Adipocyte (in vitro differentiated cells): Measurements from ENCODE around the gene KLHL14.

Experiments used
- DNase-seq: peaks from one replicate; pipeline ENCODE4 v3.0.0-alpha.2; 2015; ENCODE audit warnings: low read depth
- H3K27me3 ChIP-seq: replicated peaks from 2 replicates; pipeline ENCODE4 v1.7.0; 2013; ENCODE audit warnings: mild to moderate bottlenecking, low read length, moderate library complexity; ENCODE audit not compliant: control insufficient read depth, insufficient read depth
- H3K36me3 ChIP-seq: 2 replicates; pipeline ENCODE4 v1.7.0; 2013; ENCODE audit warnings: low read length, mild to moderate bottlenecking, moderate library complexity; ENCODE audit not compliant: control insufficient read depth, insufficient read depth, severe bottlenecking
- H3K4me1 ChIP-seq: 2 replicates; pipeline ENCODE4 v1.7.0; 2013; ENCODE audit warnings: mild to moderate bottlenecking, low read length, moderate library complexity; ENCODE audit not compliant: control insufficient read depth, insufficient read depth
- H3K4me3 ChIP-seq: 2 replicates; pipeline ENCODE4 v1.7.0; 2013; ENCODE audit warnings: mild to moderate bottlenecking, low read length, moderate library complexity
- H3K9ac ChIP-seq: 2 replicates; pipeline ENCODE4 v1.7.0; 2013; ENCODE audit warnings: mild to moderate bottlenecking, low read length, moderate library complexity
- H3K9me3 ChIP-seq: 2 replicates; pipeline ENCODE4 v1.7.0; 2013; ENCODE audit warnings: mild to moderate bottlenecking, low read length, moderate library complexity; ENCODE audit not compliant: control insufficient read depth

Gene KLHL14

DNA sequence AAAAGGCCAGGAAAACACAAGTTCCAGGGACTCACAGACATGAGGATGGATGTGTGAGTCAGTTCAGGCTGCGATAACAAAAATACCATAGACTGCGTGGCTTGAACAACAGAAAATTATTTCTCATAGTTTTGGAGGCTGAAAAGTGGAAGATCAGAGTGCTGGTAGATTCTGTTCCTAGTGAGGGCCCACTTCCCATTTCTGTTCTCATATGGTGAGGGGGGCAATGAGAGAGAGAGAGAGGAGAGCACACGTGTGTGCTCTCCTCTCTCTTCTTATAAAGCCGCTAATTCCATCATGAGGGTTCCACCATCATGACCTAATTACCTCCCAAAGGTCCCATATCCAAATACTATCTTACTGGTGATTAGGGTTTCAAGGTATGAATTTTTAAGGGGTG is 23.0 kb downstream of the KLHL14 start:
- H3K4me1 ChIP-seq = no peaks in the 10 kb centered on the region
- peaks cover 7% of the 10 kb centered on the region for H3K27me3 ChIP-seq
- H3K9ac ChIP-seq = no peak overlapping the region
- H3K4me3 ChIP-seq = no peak overlapping the region
- no peak for DNase-seq
- H3K9me3 ChIP-seq = no peaks in the 10 kb centered on the region
- no peaks in the 10 kb centered on the region for H3K36me3 ChIP-seq

DNA sequence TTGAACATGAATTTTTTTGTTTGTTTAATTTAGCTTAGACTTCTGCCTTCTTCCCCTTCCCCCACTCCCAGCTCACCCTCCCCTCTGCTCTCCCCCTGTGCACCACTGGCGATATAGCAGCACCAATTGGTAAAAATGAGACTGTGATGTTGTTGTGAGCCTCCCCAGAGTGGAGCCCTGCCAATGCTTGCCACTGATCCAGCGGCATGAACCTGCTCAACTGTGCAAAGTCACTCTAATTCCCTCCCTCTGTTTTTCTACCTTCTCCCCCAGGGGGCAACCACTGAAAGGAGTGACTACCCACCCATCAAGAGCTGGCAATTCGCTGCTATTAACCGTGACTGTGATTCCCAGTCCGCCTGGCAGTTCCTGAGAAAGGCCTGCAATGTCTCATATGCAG is 30.2 kb downstream of the KLHL14 start:
- Histone ChIP-seq H3K27me3 (peaks cover 5% of the 10 kb centered on the region), H3K4me3 (no peak overlapping the region), H3K9me3 (no peaks in the 10 kb centered on the region), H3K36me3 (no peaks in the 10 kb centered on the region), H3K4me1 (no peaks in the 10 kb centered on the region), H3K9ac (no peak overlapping the region)
- DNase-seq = no peak

DNA sequence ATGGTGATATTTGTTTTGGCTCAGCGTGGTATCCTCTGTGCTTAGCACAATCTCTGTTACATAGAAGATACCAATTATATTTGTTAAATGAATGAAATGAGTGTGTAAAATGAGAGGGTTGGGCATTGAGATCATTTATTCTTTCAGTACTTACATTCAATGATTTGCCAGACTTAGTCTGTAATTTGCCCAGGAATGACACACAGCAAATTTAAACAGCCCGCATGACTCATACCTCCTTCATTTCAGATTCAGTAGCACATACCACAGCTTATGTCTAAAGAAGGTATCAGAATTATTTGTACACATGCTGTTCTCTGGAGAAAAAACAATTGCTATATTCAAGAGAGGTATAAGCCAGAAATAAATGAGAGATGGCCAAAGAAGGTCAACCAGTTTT is 37.0 kb downstream of the KLHL14 start:
- DNase-seq = no peak

DNA sequence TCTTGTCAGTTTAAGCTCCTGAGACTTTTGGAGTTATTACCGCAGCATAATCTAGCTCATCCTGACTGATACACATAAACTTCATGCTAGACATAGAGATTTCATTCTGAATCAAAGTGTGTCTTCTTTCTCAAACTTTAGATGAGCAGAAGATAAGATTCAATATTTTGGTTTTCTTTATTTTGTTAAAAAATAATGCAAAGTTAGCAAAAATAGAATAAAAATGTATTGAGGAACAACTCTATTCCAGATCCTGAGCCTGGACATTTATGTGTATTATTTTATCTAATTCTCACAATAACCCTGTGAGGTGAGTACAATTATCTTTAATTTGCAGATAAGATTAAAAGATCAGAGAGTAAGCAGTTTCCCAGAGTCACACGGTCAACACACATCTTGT is 38.4 kb downstream of the KLHL14 start:
- Histone ChIP-seq H3K9ac (no peak overlapping the region), H3K4me1 (no peaks in the 10 kb centered on the region), H3K27me3 (no peaks in the 10 kb centered on the region), H3K4me3 (no peak overlapping the region), H3K9me3 (no peaks in the 10 kb centered on the region), H3K36me3 (no peaks in the 10 kb centered on the region)
- DNase-seq = no peak

More for the DNA sequence above, 37.0 kb downstream of the KLHL14 start:
- Histone ChIP-seq H3K9ac (no peak overlapping the region), H3K4me1 (no peaks in the 10 kb centered on the region), H3K4me3 (no peak overlapping the region), H3K9me3 (no peaks in the 10 kb centered on the region), H3K27me3 (no peaks in the 10 kb centered on the region), H3K36me3 (no peaks in the 10 kb centered on the region)

DNA sequence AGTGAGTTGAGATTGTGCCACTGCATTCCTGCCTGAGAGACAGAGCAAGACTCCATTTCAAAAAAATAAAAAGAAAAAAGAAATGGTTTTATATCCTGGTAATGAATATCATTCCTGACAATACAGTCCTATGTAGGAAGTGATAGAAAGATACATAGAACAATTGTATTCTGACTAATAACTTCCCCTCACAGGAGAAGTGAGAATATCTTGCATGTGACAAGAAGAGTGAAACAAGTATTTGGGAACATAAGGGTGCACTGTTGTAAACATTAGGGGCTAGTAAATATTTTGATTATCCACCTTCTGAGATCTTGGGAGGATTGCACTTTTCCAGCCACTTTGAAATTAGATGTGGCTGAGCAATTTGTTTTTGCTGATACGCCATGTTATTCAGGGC is 40.7 kb downstream of the KLHL14 start:
- Histone ChIP-seq H3K27me3 (no peaks in the 10 kb centered on the region), H3K9me3 (no peaks in the 10 kb centered on the region), H3K4me1 (no peaks in the 10 kb centered on the region), H3K9ac (no peak overlapping the region), H3K4me3 (no peak overlapping the region), H3K36me3 (no peaks in the 10 kb centered on the region)
- no peak for DNase-seq

DNA sequence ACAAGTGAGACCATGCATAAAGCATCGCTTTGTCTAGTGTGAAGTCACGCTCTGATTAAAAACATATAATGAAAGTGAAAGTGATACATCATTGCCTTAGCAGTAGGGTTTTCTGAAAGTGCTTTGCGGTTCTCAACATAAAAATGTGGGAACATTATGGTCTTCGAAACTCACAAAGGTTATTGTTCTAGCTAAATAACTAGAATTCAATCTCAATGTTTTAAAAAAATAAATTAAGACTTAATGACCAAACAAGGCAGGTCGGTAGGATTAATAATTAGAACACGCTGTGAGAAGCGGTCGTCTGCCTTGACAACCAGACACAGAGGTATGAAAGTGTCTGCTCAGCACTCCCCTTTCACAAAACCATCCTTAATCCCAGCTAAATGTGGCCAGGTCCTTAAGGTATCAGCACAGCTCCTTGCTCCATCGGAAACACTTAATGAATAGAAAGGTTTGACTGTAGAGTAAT is 42.2 kb downstream of the KLHL14 start:
- Histone ChIP-seq H3K36me3 (no peaks in the 10 kb centered on the region), H3K27me3 (no peaks in the 10 kb centered on the region), H3K9me3 (no peaks in the 10 kb centered on the region), H3K4me1 (no peaks in the 10 kb centered on the region), H3K9ac (peak overlapping the region; percentile 74), H3K4me3 (peak overlapping the region; percentile 83)
- DNase-seq = peak; percentile 38

DNA sequence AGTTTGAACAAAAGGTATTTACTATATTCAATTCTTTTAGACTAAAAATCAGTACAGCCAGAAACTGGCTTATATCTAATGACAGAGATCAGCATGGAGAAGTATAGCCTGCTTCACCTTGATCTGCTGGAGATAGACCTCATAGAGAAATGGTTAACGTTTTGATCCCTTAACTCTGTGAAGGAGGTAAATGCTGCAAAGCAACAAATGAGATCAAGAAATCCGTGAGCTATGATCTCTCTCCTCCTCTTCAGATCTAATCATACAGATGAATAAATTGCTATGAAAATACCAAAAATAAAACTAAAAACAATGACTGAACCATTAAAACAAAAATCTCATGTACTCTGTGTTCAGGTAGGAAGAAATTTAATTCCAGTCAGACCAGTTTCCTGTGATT is 42.8 kb downstream of the KLHL14 start:
- H3K4me1 ChIP-seq = no peaks in the 10 kb centered on the region

DNA sequence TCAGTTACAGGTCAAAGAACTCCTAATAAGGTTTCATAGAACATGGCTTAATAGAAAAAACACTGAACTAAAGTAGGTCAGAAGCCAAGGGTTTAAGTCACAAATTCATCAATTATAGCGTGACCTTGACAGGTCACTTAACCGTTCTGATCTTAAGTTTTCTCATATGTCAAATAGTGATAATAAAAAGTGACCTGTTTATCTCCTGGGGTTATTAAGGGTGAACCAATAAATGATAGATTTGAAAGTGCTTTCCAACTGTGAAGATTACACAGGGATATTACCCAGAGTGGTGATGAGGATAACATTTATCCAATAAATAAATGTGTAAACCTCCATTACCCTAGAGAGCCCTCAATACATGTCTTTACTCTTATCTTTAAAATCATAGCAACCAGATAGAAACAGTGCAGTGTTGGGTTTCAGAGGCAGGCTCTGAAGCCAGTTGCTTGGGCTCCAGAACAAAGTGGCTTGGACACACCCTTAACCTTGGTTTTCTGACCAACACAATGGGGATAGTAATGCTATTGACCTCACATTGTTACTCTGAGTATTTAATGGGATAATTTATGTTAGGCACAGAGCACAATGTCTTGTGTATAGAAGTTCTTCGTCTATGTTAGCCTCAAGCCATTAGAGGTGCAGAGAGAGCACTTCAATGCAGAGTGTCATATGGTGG is 48.6 kb downstream of the KLHL14 start:
- no peak overlapping the region for H3K9ac ChIP-seq
- no peak overlapping the region for H3K4me3 ChIP-seq
- H3K36me3 ChIP-seq = no peaks in the 10 kb centered on the region
- peaks cover 14% of the 10 kb centered on the region for H3K27me3 ChIP-seq
- no peak for DNase-seq
- no peaks in the 10 kb centered on the region for H3K9me3 ChIP-seq
- no peaks in the 10 kb centered on the region for H3K4me1 ChIP-seq

More for the DNA sequence above, 42.8 kb downstream of the KLHL14 start:
- Histone ChIP-seq H3K4me3 (peak overlapping the region; percentile 83), H3K9ac (peak overlapping the region; percentile 74), H3K27me3 (no peaks in the 10 kb centered on the region), H3K36me3 (no peaks in the 10 kb centered on the region), H3K9me3 (no peaks in the 10 kb centered on the region)
- DNase-seq = no peak

DNA sequence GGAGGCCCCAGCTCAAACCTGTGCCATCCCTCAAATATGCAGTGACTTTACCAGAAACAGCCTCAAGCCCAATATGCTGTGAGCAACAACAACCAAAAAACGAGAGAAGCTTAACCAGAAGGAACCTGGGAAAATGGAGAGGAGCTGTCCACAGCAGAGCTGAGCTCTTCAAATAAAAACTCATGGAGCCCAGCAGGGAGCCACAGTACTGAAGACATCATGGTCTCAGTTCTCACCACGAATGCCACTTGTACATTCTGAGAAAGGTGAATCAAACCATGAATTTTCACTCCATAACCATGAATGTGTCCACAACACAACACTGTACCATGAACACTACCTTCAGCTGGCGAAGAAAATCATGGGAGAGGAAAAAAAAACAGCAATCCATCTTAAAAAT is 50.5 kb downstream of the KLHL14 start:
- Histone ChIP-seq H3K4me1 (no peaks in the 10 kb centered on the region), H3K36me3 (no peaks in the 10 kb centered on the region), H3K9ac (no peak overlapping the region), H3K9me3 (no peaks in the 10 kb centered on the region), H3K27me3 (peaks cover 14% of the 10 kb centered on the region), H3K4me3 (no peak overlapping the region)
- no peak for DNase-seq

DNA sequence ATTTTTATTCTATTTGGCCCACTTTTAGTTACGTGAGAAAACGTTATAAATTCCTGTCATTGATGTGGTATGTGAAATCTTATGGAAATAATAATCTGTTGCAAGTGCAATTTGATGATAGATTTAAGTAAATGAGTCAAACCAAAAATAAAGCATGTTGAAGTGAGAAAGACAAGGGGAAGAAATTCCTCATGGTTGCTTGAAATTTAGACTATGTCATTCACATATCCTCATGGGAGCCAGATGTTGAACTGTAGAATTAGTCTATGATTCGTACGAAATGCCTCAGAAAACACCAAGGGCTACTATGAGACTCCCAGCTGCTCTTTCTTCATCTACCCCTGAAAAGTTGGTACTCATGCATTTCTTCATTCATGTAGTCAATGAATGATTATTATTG is 55.7 kb downstream of the KLHL14 start:
- peaks cover 13% of the 10 kb centered on the region for H3K27me3 ChIP-seq
- no peak overlapping the region for H3K4me3 ChIP-seq
- no peaks in the 10 kb centered on the region for H3K4me1 ChIP-seq
- no peak for DNase-seq
- no peaks in the 10 kb centered on the region for H3K36me3 ChIP-seq
- H3K9ac ChIP-seq = no peak overlapping the region
- no peaks in the 10 kb centered on the region for H3K9me3 ChIP-seq

DNA sequence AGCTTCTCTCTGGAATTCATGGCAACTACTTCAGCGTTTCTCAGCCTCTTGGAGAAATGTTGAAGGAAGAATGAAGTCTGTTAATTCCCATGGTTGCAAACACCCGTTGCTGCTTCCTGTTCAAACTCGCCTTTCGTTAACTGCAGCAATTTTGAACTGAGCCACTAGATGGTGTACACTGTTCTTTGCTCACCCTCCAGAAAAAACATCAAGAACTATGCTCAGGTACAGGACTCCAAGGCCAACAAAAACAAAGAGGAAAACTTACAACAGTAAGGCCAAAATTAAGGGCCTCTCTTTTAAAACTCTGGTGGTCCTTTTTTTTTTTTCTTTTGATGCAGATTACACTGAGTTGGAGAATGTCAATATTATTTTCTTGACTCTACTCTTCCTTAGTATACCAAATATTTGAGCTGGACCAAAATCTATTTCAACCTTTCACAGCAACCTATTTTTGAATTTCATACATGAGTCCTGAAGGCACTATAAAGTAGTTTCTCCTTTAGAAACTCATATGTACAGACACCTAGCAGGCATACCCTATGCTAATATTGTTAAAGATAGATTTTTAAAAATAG is 58.2 kb downstream of the KLHL14 start:
- H3K27me3 ChIP-seq = peaks cover 4% of the 10 kb centered on the region
- H3K9me3 ChIP-seq = no peaks in the 10 kb centered on the region
- H3K9ac ChIP-seq = no peak overlapping the region
- H3K36me3 ChIP-seq = no peaks in the 10 kb centered on the region
- H3K4me1 ChIP-seq = no peaks in the 10 kb centered on the region
- DNase-seq = peak; percentile 78
- no peak overlapping the region for H3K4me3 ChIP-seq

DNA sequence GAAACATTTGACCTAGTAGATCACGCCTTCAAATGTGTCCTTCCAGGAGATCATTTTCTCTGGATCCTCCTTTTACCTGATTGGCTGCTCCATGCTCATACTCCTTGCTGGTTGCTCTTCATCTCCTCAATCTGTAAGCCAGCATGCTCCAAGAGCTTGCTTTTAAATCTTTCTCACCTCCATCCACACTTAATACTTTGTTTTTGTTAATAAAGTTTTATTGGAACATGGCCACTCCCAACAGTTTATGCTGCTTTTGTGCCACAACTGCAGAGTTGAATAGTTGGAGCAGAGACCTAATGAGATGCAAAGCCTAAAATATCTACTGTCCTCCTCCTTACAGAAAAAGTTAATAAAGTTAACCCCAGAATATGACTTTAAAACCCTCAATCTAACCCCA is 60.0 kb downstream of the KLHL14 start:
- no peak overlapping the region for H3K9ac ChIP-seq

More for the DNA sequence above, 60.0 kb downstream of the KLHL14 start:
- Histone ChIP-seq H3K36me3 (no peaks in the 10 kb centered on the region), H3K9me3 (no peaks in the 10 kb centered on the region), H3K4me1 (no peaks in the 10 kb centered on the region), H3K4me3 (no peak overlapping the region), H3K27me3 (peaks cover 6% of the 10 kb centered on the region)
- no peak for DNase-seq
